MCF 10A (cell line): ENCODE data around the gene UBE2K. TPM values are rescaled to one million over a fixed set of nuclear protein-coding genes. Genes with fewer than 3 reads are reported as not detected.
A peak's percentile ranks its signal among the peaks of the same experiment; 100 is the strongest.
"Not testable (repeated sequence)": the region's sequence is repeated elsewhere in the genome, so short reads cannot be mapped to it uniquely, and the experiment has no call there.

Source experiments
- BruUV-seq: library from RNA; stranded (reverse); fragments of 400-500 nt; replicated peaks from 2 replicates; lab custom pipeline; 2021; lab: Mats Ljungman, UMichigan
- CTCF ChIA-PET: fragments of 300-600 bp; sonication (Branson Sonifier 250); formaldehyde crosslinking; extraction: SDS; loops from one replicate; lab custom pipeline; 2021; ENCODE audit warnings: antibody characterized with exemption, inconsistent platforms; lab: Yijun Ruan, JAX
- POLR2A ChIA-PET: fragments of 300-600, 350-650 bp; sonication (Branson Sonifier 250); formaldehyde crosslinking; extraction: SDS; loops from one replicate; lab custom pipeline; 2020; ENCODE audit warnings: antibody characterized with exemption, inconsistent platforms; lab: Yijun Ruan, JAX
- DNase-seq: peaks from one replicate; pipeline ENCODE4 v3.0.0-alpha.2; 2018; ENCODE audit not compliant: unreplicated experiment
- H3K27ac Mint-ChIP-seq: one replicate; pipeline ENCODE4 v1.8.0; 2022; ENCODE audit warnings: mild to moderate bottlenecking, low read depth, mixed read lengths; ENCODE audit not compliant: unreplicated experiment
- H3K27me3 Mint-ChIP-seq: one replicate; pipeline ENCODE4 v1.8.0; 2022; ENCODE audit warnings: mixed read lengths; ENCODE audit not compliant: insufficient read depth, unreplicated experiment
- H3K36me3 Mint-ChIP-seq: one replicate; pipeline ENCODE4 v1.8.0; 2022; ENCODE audit warnings: mild to moderate bottlenecking, moderate library complexity, mixed read lengths; ENCODE audit not compliant: insufficient read depth, unreplicated experiment
- H3K4me1 Mint-ChIP-seq: one replicate; pipeline ENCODE4 v1.8.0; 2022; ENCODE audit warnings: mixed read lengths; ENCODE audit not compliant: insufficient read depth, unreplicated experiment
- H3K4me3 Mint-ChIP-seq: one replicate; pipeline ENCODE4 v1.8.0; 2022; ENCODE audit warnings: mild to moderate bottlenecking, moderate library complexity, mixed read lengths; ENCODE audit not compliant: unreplicated experiment
- H3K9me3 Mint-ChIP-seq: one replicate; pipeline ENCODE4 v1.8.0; 2022; ENCODE audit warnings: mixed read lengths; ENCODE audit not compliant: unreplicated experiment
- CTCF ChIP-seq: fragments of 200-600 bp; IDR thresholded peaks from one replicate; pipeline ENCODE4 v1.8.0; 2022; ENCODE audit warnings: antibody characterized with exemption, mild to moderate bottlenecking; ENCODE audit not compliant: unreplicated experiment
- intact Hi-C: fragments of 100-400 bp; cut with micrococcal nuclease; formaldehyde crosslinking; loops from 2 replicates; pipeline ENCODE4 v1.14.1; 2022
- total RNA-seq: library from RNA; stranded (reverse); gene quantifications from 2 replicates; pipeline ENCODE4 v1.2.3, GENCODE V29; 2022

UBE2K gene
- total RNA-seq, 1 experiment from 2014 or later, result 117 TPM

- Mint-ChIP-seq H3K27ac (no peak overlapping the region), H3K36me3 (peaks cover 6% of the 10 kb centered on the region), H3K9me3 (no peaks in the 10 kb centered on the region), H3K27me3 (no peaks in the 10 kb centered on the region), H3K4me3 (no peak overlapping the region), H3K4me1 (no peaks in the 10 kb centered on the region)
- ChIA-PET POLR2A (interaction anchor here (1.4 kb wide), 1 partner anchor 12 kb away, joined by 8 read pairs; the partner anchor contains the start of gene SMIM14), CTCF (no interaction called here)
- no peak for TF ChIP-seq CTCF
- DNase-seq, result no peak
- intact Hi-C loops, result no loop called here
- no TSS peak for BruUV-seq
These were observed 48.2 kb upstream of the UBE2K start for GRCh38 chr4:39649639-39650265.

GRCh38 chr4:39651586-39651985, 46.4 kb upstream of the UBE2K start:
- ChIA-PET POLR2A (interaction anchor here (0.8 kb wide), 1 partner anchor 49 kb away, joined by 3 read pairs; no protein-coding TSS in a partner anchor), CTCF (interaction anchor here (0.6 kb wide), 1 partner anchor 11 kb away, joined by 6 read pairs; no protein-coding TSS in a partner anchor)
- H3K4me1 Mint-ChIP-seq, H3K4me3 Mint-ChIP-seq, H3K9me3 Mint-ChIP-seq, H3K27me3 Mint-ChIP-seq, H3K27ac Mint-ChIP-seq, BruUV-seq, intact Hi-C loops, DNase-seq, H3K36me3 Mint-ChIP-seq: not testable (repeated sequence)

- ChIA-PET POLR2A (no interaction called here), CTCF (interaction anchor here (0.6 kb wide), 1 partner anchor 12 kb away, joined by 3 read pairs; no protein-coding TSS in a partner anchor)
- peak overlapping the region; percentile 20 for H3K27ac Mint-ChIP-seq
- no peak for DNase-seq
- no peaks in the 10 kb centered on the region for H3K27me3 Mint-ChIP-seq
- no peak for TF ChIP-seq CTCF
- BruUV-seq, result no TSS peak
- H3K4me3 Mint-ChIP-seq, result no peak overlapping the region
- intact Hi-C loops, result no loop called here
- H3K9me3 Mint-ChIP-seq, result no peaks in the 10 kb centered on the region
- H3K4me1 Mint-ChIP-seq, result peaks cover 13% of the 10 kb centered on the region
- peaks cover 6% of the 10 kb centered on the region for H3K36me3 Mint-ChIP-seq
These were observed 42.7 kb upstream of the UBE2K start for GRCh38 chr4:39655211-39655610.

- Mint-ChIP-seq H3K9me3 (no peaks in the 10 kb centered on the region), H3K36me3 (peaks cover 6% of the 10 kb centered on the region), H3K27ac (peak overlapping the region; percentile 20), H3K4me3 (no peak overlapping the region), H3K4me1 (peaks cover 17% of the 10 kb centered on the region), H3K27me3 (no peaks in the 10 kb centered on the region)
- intact Hi-C loops, result no loop called here
- BruUV-seq, result no TSS peak
- no peak for DNase-seq
- ChIA-PET CTCF (no interaction called here), POLR2A (interaction anchor here (0.8 to 5.1 kb wide), 2 partner anchors 14 to 17 kb away, joined by 3 to 29 read pairs; partner anchors contain the start of gene SMIM14)
- no peak for TF ChIP-seq CTCF
These were observed 42.1 kb upstream of the UBE2K start for GRCh38 chr4:39655876-39656275.

GRCh38 chr4:39656638-39657037, 41.3 kb upstream of the UBE2K start:
- CTCF ChIA-PET, result interaction anchor here (0.7 kb wide), 1 partner anchor 302 kb away, joined by 3 read pairs; no protein-coding TSS in a partner anchor
- H3K27ac Mint-ChIP-seq, H3K4me3 Mint-ChIP-seq, H3K36me3 Mint-ChIP-seq, H3K27me3 Mint-ChIP-seq, BruUV-seq, intact Hi-C loops, H3K9me3 Mint-ChIP-seq: not testable (repeated sequence)
- DNase-seq, result peak; percentile 75
- peaks cover 17% of the 10 kb centered on the region for H3K4me1 Mint-ChIP-seq
- POLR2A ChIA-PET, result interaction anchor here (0.6 to 5.1 kb wide), 3 partner anchors 15 to 26 kb away, joined by 3 to 29 read pairs (median 4); partner anchors contain the start of gene SMIM14
